ENCODE measurements around the gene EXOC3.

- TF ChIP-seq CTCF (IDR thresholded peaks at IDR 0.05) (no peak), POLR2AphosphoS5 (IDR thresholded peaks at IDR 0.05) (no peak), POLR2A (IDR thresholded peaks at IDR 0.05) (no peak)
These were observed 21.5 kb downstream of the EXOC3 start for GRCh38 chr5:464446-464842.

All from breast epithelium (tissue), 3 donors.